OCI-LY3 (cell line): ENCODE measurements around the gene FERMT3.

Experiments
- H2AFZ ChIP-seq: fragments of 200-600, 300-600 bp; shearing (Covaris generic); 2 replicates; pipeline ENCODE4 v1.6.0; 2014; ENCODE audit warnings: antibody characterized with exemption, low read depth, low read length
- H3K27ac ChIP-seq: fragments of 200-600, 300-600 bp; sonication (generic); 2 replicates; pipeline ENCODE4 v1.5.1; 2014; ENCODE audit warnings: mild to moderate bottlenecking, low read length, moderate library complexity, mixed read lengths
- H3K27me3 ChIP-seq: fragments of 200-600, 300-600 bp; sonication (generic); 2 replicates; pipeline ENCODE4 v1.6.1; 2014; ENCODE audit warnings: low read depth, low read length, mixed read lengths
- H3K36me3 ChIP-seq: fragments of 200-600, 300-600 bp; sonication (generic); replicated peaks from 2 replicates; pipeline ENCODE3; 2014; ENCODE audit warnings: low read depth, low read length, mixed read lengths
- H3K4me1 ChIP-seq: fragments of 300-600, 200-600 bp; sonication (generic); 2 replicates; pipeline ENCODE4 v1.6.1; 2014; ENCODE audit warnings: low read length, mixed read lengths
- H3K4me2 ChIP-seq: fragments of 200-600, 300-600 bp; sonication (generic); 2 replicates; pipeline ENCODE4 v1.6.1; 2014; ENCODE audit warnings: low read length, mixed read lengths
- H3K4me3 ChIP-seq: fragments of 300-600, 200-600 bp; sonication (generic); 2 replicates; pipeline ENCODE4 v1.5.1; 2014; ENCODE audit warnings: antibody characterized with exemption, mild to moderate bottlenecking, low read length, moderate library complexity
- H3K79me2 ChIP-seq: fragments of 300-600, 200-600 bp; shearing (Covaris generic); 2 replicates; pipeline ENCODE4 v1.6.1; 2014; ENCODE audit warnings: mild to moderate bottlenecking, low read length, mixed read lengths
- H3K9ac ChIP-seq: fragments of 300-600, 200-600 bp; shearing (Covaris generic); 2 replicates; pipeline ENCODE4 v1.6.0; 2014; ENCODE audit warnings: mild to moderate bottlenecking, low read length, moderate library complexity
- H3K9me3 ChIP-seq: fragments of 200-600, 300-600 bp; shearing (Covaris generic); 2 replicates; pipeline ENCODE4 v1.6.1; 2014; ENCODE audit warnings: low read length, mixed read lengths; ENCODE audit not compliant: insufficient read depth
- H4K20me1 ChIP-seq: fragments of 200-600, 300-600 bp; sonication (generic); 2 replicates; pipeline ENCODE4 v1.6.1; 2016; ENCODE audit warnings: low read length, mixed read lengths; ENCODE audit not compliant: insufficient read depth
- EZH2phosphoT487 ChIP-seq: fragments of 200-600 bp; shearing (Covaris generic); IDR thresholded peaks from 2 replicates; pipeline ENCODE4 v1.6.1; 2018; ENCODE audit warnings: antibody characterized with exemption, mixed run types, low read depth
- TF ChIP-seq, protein P1 (sequence below): fragments of 200-600, 300-600 bp; sonication (generic); IDR thresholded peaks from 2 replicates; pipeline ENCODE4 v1.5.1; 2014; ENCODE audit warnings: antibody characterized with exemption, low read length, low read depth

The FERMT3 gene

DNA sequence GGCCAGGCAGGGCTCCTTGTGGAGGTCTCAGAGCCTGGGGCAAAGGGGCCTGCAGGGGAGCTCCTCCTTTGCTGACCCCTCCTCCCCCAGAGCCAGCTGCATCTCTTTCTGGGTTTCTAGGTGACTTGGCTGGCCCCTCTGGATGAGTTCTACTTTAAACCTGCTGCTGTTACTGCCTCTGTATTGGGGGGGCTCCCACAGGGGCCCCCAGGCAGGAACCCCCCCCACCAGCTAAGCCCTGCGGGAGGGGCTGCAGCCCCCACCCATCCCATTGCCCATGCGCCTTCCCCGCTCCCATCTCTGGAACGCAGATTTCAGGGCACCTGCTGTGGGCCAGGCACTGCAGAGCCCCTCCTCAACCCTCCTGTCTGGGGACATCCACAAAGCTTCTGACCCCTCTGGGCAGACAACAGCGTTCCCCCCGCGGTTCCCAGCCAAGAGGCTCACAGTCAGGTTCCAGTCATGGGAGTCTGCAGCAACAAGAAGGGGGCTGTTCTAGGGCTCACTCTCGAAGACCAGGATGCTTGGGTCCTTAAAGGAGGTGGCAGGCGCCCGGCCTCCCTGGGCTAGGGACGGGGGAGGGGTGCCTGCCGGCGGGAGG is 44.0 kb downstream of the FERMT3 start:
- no peaks in the 10 kb centered on the region for H3K9me3 ChIP-seq
- peaks cover 11% of the 10 kb centered on the region; the same call in 1 of the 2 replicates for H4K20me1 ChIP-seq
- H3K27me3 ChIP-seq: no peaks in the 10 kb centered on the region
- H3K4me3 ChIP-seq: peak overlapping the region; percentile 93
- H3K4me1 ChIP-seq: peaks cover 33% of the 10 kb centered on the region
- no peaks in the 10 kb centered on the region for H3K36me3 ChIP-seq
- 0 out of 2 replicates have a peak overlapping the region, but pooled peaks have one; percentile 14 for H2AFZ ChIP-seq
- peaks cover 38% of the 10 kb centered on the region for H3K79me2 ChIP-seq
- TF ChIP-seq, protein P1, sequence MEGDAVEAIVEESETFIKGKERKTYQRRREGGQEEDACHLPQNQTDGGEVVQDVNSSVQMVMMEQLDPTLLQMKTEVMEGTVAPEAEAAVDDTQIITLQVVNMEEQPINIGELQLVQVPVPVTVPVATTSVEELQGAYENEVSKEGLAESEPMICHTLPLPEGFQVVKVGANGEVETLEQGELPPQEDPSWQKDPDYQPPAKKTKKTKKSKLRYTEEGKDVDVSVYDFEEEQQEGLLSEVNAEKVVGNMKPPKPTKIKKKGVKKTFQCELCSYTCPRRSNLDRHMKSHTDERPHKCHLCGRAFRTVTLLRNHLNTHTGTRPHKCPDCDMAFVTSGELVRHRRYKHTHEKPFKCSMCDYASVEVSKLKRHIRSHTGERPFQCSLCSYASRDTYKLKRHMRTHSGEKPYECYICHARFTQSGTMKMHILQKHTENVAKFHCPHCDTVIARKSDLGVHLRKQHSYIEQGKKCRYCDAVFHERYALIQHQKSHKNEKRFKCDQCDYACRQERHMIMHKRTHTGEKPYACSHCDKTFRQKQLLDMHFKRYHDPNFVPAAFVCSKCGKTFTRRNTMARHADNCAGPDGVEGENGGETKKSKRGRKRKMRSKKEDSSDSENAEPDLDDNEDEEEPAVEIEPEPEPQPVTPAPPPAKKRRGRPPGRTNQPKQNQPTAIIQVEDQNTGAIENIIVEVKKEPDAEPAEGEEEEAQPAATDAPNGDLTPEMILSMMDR: no peak
- no peak overlapping the region for H3K27ac ChIP-seq
- peak overlapping the region; percentile 92 for H3K4me2 ChIP-seq
- peak overlapping the region; percentile 75 for H3K9ac ChIP-seq

- peaks cover 11% of the 10 kb centered on the region; the same call in 1 of the 2 replicates for H4K20me1 ChIP-seq
- H3K9me3 ChIP-seq: no peaks in the 10 kb centered on the region
- no peaks in the 10 kb centered on the region for H3K27me3 ChIP-seq
- H3K36me3 ChIP-seq: peaks cover 6% of the 10 kb centered on the region
- peak within 1 kb of the TSS; percentile 66; the same call in 1 of the 2 replicates for H2AFZ ChIP-seq
- H3K9ac ChIP-seq: peak within 1 kb of the TSS; percentile 88
- H3K27ac ChIP-seq: peak within 1 kb of the TSS; percentile 36
- peak within 1 kb of the TSS; percentile 92 for H3K4me2 ChIP-seq
- H3K4me1 ChIP-seq: peaks cover 33% of the 10 kb centered on the region
- TF ChIP-seq, protein P1: peak; percentile 67
- TF ChIP-seq EZH2phosphoT487: no peak
- H3K79me2 ChIP-seq: peaks cover 31% of the 10 kb centered on the region
- peak within 1 kb of the TSS; percentile 93 for H3K4me3 ChIP-seq
Measured at GRCh38 chr11:64251016-64251752, 44.7 kb downstream of the FERMT3 start, which contains the start of gene PLCB3. Gene PLCB3, plus strand, starts transcription at chr11:64251530. Its CDS starts 120 bp downstream, at chr11:64251650.

DNA sequence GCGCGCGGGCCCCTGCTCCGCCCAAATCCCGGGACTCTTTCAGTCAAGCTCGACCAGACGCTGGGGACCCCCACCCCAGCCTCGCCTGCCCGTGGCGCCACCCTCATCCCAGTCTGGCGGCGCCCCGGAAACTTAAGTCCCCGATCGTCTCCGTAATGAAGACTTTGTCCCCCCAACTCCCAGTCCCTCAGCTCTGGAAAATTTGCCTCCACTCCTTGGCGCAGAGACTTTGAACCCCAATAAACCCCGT is 45.2 kb downstream of the FERMT3 start:
- no peaks in the 10 kb centered on the region for H3K9me3 ChIP-seq
- peak overlapping the region; percentile 36; the same call in 1 of the 2 replicates for H3K27ac ChIP-seq
- H3K79me2 ChIP-seq: peaks cover 27% of the 10 kb centered on the region
- H3K4me2 ChIP-seq: peak overlapping the region; percentile 78
- peaks cover 33% of the 10 kb centered on the region for H3K4me1 ChIP-seq
- H2AFZ ChIP-seq: no peak overlapping the region
- H4K20me1 ChIP-seq: peaks cover 11% of the 10 kb centered on the region; the same call in 1 of the 2 replicates
- peaks cover 10% of the 10 kb centered on the region for H3K36me3 ChIP-seq
- TF ChIP-seq, protein P1: no peak
- no peak for TF ChIP-seq EZH2phosphoT487
- H3K9ac ChIP-seq: peak overlapping the region; percentile 88
- peak overlapping the region; percentile 93 for H3K4me3 ChIP-seq
- no peaks in the 10 kb centered on the region for H3K27me3 ChIP-seq
